HG03575 (cell line): Measurements from ENCODE around the gene PHC3.
"Not testable (repeated sequence)": the region's sequence is repeated elsewhere in the genome, so short reads cannot be mapped to it uniquely, and the experiment has no call there.

ENCODE experiments used
- ATAC-seq: cut with Tn5 transposase; IDR thresholded peaks from one replicate; pipeline ENCODE4 v1.9.1; 2021; ENCODE audit not compliant: unreplicated experiment, insufficient number of reproducible peaks, low FRiP score; ENCODE audit errors: extremely low read depth

The PHC3 gene

GRCh38 chr3:170145278-170145677, 36.3 kb downstream of the PHC3 start:
- ATAC-seq = no peak

DNA sequence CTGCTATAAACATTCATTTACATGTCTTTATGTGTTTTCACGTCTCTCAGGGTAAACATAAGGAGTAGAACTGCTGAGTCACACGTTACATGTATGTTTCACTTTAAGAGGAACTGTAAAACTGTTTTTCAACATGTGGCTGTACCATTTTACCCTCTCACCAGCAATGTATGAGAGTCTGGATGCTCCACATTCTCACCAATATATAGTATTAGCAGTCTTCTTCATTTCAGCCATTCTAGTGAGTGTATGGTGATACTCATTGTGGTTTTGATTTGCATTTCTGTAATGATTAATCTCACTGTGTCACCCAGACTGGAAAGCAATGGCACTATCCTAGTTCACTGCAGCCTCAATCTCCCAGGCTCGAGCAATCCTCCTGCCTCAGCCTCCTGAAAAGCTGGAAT, 37.1 kb downstream of the PHC3 start:
- ATAC-seq = peak; percentile 87

DNA sequence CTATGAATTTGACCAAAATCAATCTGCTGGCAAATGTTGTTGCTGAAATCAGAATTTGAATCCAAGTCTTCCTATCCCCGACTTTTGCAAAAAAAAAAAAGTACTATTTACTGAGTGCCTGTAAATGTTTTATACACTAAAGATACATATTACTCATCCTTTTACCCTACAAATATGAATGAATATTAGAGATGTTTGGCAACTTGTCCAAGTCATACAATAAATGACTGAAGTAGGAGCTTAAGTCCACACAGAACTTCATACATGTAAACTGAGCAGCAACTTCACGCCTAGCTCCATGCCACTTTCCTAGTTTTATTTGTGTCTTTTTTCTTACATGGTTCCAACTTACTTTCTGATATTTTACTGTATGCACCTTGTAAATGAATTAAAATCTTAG, 39.2 kb downstream of the PHC3 start:
- ATAC-seq = no peak

GRCh38 chr3:170137986-170138385, 43.5 kb downstream of the PHC3 start:
- ATAC-seq = no peak

DNA sequence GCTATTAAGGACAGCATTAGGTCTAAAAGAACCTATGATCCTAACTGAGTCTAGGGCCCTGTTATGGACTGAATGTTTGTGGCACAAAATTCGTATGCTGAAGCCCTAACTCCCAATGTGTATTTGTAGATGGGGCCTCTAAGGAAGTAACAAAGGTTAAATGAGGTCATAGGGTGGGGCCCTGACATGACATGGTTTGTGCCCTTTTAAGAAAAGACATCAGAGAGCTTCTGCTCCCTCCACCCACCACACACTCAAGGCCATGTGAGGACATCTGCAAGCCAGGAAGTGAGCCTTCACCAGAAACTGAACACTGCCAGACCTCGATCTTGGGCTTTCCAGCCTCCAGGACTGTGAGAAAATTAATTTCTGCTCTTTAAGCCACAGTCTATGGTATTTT, 49.2 kb downstream of the PHC3 start:
- ATAC-seq = no peak

GRCh38 chr3:170130532-170130931, 51.0 kb downstream of the PHC3 start:
- ATAC-seq = no peak

- ATAC-seq = peak; percentile 18
These were observed 52.5 kb downstream of the PHC3 start for GRCh38 chr3:170128977-170129431.

GRCh38 chr3:170128259-170128976, 53.1 kb downstream of the PHC3 start:
- peak; percentile 41 for ATAC-seq

- no peak for ATAC-seq
These were observed 64.4 kb downstream of the PHC3 start for GRCh38 chr3:170117134-170117533.

DNA sequence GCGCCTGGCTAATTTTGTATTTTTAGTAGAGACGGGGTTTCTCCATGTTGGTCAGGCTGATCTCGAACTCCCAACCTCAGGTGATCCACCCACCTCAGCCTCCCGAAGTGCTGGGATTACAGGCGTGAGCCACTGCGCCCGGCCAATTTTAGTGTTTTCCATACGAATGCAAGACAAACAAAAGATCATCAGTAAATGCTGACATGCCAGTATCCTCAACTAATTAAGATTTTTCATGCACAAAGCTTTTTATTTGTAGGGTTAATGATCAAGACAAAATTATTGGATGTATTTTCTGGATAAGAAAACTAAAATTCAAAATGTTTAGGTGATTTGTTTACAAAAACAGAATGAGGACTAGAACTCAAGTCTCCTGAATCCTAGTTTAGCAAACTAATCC, 67.4 kb downstream of the PHC3 start:
- not testable (repeated sequence) for ATAC-seq

- ATAC-seq = no peak
These were observed 70.3 kb downstream of the PHC3 start for GRCh38 chr3:170111147-170111771.

- ATAC-seq = no peak
These were observed 71.8 kb downstream of the PHC3 start for GRCh38 chr3:170109579-170110293.

- ATAC-seq = no peak
These were observed 72.6 kb downstream of the PHC3 start for GRCh38 chr3:170108955-170109354.

DNA sequence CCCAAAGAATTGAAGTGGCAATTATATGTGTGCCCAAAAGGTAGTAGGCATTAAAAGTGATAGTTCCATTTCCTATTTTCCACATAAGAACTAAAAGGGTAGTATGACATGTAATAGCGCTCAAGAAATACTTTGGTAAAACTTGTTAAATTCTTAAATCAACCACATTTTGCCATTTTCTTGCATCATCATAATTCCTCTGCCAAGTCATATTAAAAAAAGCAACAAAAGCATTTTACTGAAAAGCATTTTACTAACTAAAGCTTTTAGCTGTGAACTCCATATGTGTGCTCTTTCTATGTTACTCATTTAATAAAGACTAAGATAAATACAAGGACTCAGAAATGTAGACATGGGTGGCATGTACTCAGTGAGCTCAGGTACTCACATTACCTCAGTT, 73.6 kb downstream of the PHC3 start:
- no peak for ATAC-seq

DNA sequence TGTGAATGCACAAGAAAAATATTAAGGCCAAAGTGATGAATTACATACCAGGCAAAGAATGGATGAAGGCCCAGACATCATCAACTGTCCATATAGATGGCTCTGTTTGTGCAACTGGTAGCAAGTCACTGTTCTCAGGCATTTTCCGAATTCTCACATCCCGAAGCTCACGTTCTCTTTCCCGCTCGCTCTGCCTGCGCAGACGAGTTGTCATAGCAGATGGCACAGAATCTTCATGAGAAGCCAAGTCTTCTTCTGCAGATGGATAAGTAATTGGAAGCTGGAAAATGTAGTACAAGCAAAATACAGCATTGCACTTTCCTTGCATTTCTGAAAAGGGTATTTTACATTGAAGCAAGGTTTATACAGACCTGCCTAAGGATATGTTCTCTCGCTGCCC, 79.1 kb downstream of the PHC3 start:
- ATAC-seq = no peak

DNA sequence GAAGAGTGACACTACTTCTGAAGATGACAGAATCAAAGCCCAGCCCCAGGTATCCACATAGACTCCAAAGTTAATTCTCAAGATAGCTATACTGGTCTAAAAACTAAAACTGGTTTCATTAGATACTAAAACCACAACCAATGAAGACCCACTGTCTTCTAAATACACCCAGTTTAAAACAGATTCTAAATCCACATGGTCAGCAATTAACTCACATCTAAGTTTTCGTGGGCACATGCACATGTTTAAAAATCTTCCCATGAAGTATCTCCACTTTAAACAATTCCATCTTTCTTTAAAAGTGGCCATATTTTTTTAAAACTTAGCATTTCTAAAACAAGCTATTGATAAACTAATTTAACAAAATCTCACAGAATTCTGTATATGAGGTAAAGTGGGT, 80.6 kb downstream of the PHC3 start:
- no peak for ATAC-seq

GRCh38 chr3:170098753-170099152, 82.8 kb downstream of the PHC3 start:
- no peak for ATAC-seq

DNA sequence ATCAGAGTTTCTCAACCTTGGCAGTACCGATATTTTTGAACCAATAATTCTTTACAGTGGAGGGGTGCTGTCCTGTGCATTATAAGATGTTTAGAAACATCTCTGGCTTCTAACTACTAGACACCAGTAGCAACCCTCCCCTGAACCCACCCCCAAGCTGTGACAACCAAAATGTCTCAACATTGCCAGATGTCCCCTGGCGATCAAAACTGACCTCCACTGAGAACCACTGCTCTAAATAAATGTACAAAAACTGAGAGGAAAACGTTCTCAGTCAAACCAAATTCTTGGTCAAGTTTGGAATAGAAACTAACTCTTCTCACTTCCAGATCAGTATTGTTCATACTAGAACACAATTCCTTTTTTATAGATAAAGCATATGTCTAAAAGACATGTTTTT, 85.2 kb downstream of the PHC3 start:
- ATAC-seq = no peak

- ATAC-seq = no peak
These were observed 85.8 kb downstream of the PHC3 start for GRCh38 chr3:170095771-170096170.

DNA sequence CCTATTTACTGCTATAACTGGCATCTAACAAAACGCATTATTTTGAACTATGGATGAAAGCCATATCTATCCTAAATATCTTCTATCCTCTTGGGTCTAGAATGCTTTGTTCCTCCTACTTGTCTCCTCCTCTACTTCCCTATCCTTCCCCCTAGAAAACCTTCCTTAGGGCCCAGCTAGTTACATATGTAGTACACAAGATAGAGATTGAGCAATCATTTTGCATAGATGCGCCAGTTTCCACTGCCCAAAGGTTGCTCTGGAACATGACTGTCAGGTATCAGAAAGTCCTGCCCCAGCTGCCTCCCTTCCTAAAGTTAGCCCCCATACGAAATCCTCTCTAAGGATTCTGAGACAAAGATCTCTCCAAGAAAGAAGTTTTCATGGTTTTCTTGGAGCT, 88.6 kb downstream of the PHC3 start:
- no peak for ATAC-seq
